Esophagus (tissue), 2 donors: Measurements from ENCODE around the gene SIRT3. TPM values are rescaled to one million over a fixed set of nuclear protein-coding genes. Genes with fewer than 3 reads are reported as not detected.
"Not testable (repeated sequence)": the region's sequence is repeated elsewhere in the genome, so short reads cannot be mapped to it uniquely, and the experiment has no call there.

Experiments
- H3K27ac ChIP-seq, 2 donors: one replicate each; pipeline ENCODE4 v1.5.1; 2013; ENCODE audit warnings: low read depth in 2 of 2, mild to moderate bottlenecking in 2 of 2, inconsistent platforms in 1 of 2, low read length in 1 of 2, moderate library complexity in 1 of 2
- H3K27me3 ChIP-seq, 2 donors: one replicate each; pipeline ENCODE4 v1.6.1; 2013; ENCODE audit warnings: low read length in 2 of 2, control low read depth in 1 of 2, mild to moderate bottlenecking in 1 of 2; ENCODE audit not compliant: insufficient read depth in 2 of 2, control insufficient read depth in 1 of 2
- H3K36me3 ChIP-seq, 2 donors: one replicate each; pipeline ENCODE4 v1.6.1; 2013; ENCODE audit warnings: low read length in 1 of 2; ENCODE audit not compliant: control insufficient read depth in 2 of 2, insufficient read depth in 2 of 2
- H3K4me1 ChIP-seq, 2 donors: one replicate each; pipeline ENCODE4 v1.6.1; 2013; ENCODE audit warnings: low read length in 1 of 2; ENCODE audit not compliant: control insufficient read depth in 2 of 2, insufficient read depth in 2 of 2
- H3K4me3 ChIP-seq, 2 donors: one replicate each; pipeline ENCODE4 v1.5.1; 2013; ENCODE audit warnings: low read length in 2 of 2, mild to moderate bottlenecking in 2 of 2, low read depth in 1 of 2, moderate library complexity in 1 of 2
- H3K9me3 ChIP-seq, 2 donors: one replicate each; pipeline ENCODE4 v1.6.1; 2013; ENCODE audit warnings: mild to moderate bottlenecking in 2 of 2, low read depth in 1 of 2, low read length in 1 of 2, moderate library complexity in 1 of 2; ENCODE audit not compliant: control insufficient read depth in 2 of 2, insufficient read depth in 1 of 2
- WGBS, 2 donors: extraction: QIAGEN DNeasy Blood & Tissue Kit; methylation state at CpG; one replicate each; pipeline ENCODE4 v1.1.7; 2013; 5-methylcytosine and 5-hydroxymethylcytosine counted together
- polyA plus RNA-seq, 2 donors: library from polyadenylated mRNA; stranded (reverse); fragments of 200-250 nt; gene quantifications; one replicate each; pipeline ENCODE4 v1.2.3, GENCODE V29; 2013
- donor health status: healthy with polysubstance abuse.
- donor health status: Bipolar disorder and iron deficiency.

Gene SIRT3
- polyA plus RNA-seq, 2 donors: 7.9 to 13.5 TPM

DNA sequence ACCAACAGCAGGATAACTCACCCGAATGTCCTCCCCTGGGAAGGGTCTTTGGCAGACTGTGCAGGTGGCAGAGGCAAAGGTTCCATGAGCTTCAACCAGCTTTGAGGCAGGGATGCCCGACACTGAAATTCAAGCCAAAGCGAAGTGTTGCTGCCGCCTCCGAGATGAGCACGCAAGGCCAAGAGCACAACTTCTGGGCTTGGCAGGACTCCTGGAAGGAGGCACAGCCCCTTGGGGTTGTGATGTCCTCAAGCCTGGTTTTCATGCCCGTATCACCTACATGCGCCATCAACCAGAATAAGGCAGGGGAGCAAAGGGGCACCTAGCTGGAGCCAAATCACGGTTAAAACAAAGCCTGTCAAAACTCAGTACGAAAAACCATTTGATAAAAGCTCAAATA lies 5.7 kb downstream of the SIRT3 start:
- H3K4me3 ChIP-seq: no peak overlapping the region
- H3K9me3 ChIP-seq: no peaks in the 10 kb centered on the region
- 95 to 96% methylated on average over 10 of the region's 10 CpGs for WGBS, 2 donors
- H3K27me3 ChIP-seq: no peaks in the 10 kb centered on the region
- no peaks in the 10 kb centered on the region for H3K4me1 ChIP-seq
- H3K36me3 ChIP-seq: peaks cover 0 to 4% of the 10 kb centered on the region in 2 donors
- H3K27ac ChIP-seq: no peak overlapping the region

- Histone ChIP-seq H3K4me1 (no peaks in the 10 kb centered on the region), H3K4me3 (no peak overlapping the region), H3K36me3 (peaks cover 7 to 8% of the 10 kb centered on the region in 2 donors), H3K27ac (no peak overlapping the region), H3K27me3 (no peaks in the 10 kb centered on the region), H3K9me3 (no peaks in the 10 kb centered on the region)
- WGBS, 2 donors: 82 to 85% methylated on average over 6 of the region's 6 CpGs
These were observed 8.2 kb downstream of the SIRT3 start for GRCh38 chr11:227824-228379.

GRCh38 chr11:225734-226453 lies 10.2 kb downstream of the SIRT3 start:
- Histone ChIP-seq H3K9me3 (no peaks in the 10 kb centered on the region), H3K27me3 (no peaks in the 10 kb centered on the region), H3K4me1 (no peaks in the 10 kb centered on the region), H3K27ac (no peak overlapping the region), H3K4me3 (no peak overlapping the region), H3K36me3 (peaks cover 8 to 11% of the 10 kb centered on the region in 2 donors)
- 87 to 91% methylated on average over 10 of the region's 10 CpGs for WGBS, 2 donors

DNA sequence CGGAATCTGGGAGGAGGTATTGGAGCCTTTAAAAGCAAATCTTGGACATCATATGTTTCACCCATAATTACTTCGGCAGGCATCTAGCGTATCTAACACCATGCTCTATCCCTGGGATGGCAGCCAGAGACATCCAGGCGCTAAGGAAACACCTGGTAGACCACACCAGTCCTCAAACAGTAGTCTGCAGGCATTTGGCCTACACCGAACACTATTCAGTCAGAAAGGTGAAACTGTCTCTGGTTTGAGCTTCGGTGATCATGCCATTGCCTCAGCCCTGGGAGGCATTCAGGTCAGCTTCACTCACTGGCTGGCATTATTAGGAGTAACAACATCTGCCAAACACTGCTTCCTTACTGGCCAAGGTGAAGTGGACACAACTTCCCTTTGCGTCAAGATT lies 11.7 kb downstream of the SIRT3 start:
- no peak overlapping the region for H3K27ac ChIP-seq
- 86 to 93% methylated on average over 7 of the region's 7 CpGs for WGBS, 2 donors

GRCh38 chr11:223884-224283 lies 12.3 kb downstream of the SIRT3 start:
- 83 to 99% methylated on average over 7 to 9 of the region's 9 CpGs for WGBS, 2 donors
- no peaks in the 10 kb centered on the region for H3K9me3 ChIP-seq
- H3K4me1 ChIP-seq: no peaks in the 10 kb centered on the region
- H3K36me3 ChIP-seq: peaks cover 8 to 14% of the 10 kb centered on the region in 2 donors
- no peak overlapping the region for H3K27ac ChIP-seq
- H3K4me3 ChIP-seq: no peak overlapping the region
- no peaks in the 10 kb centered on the region for H3K27me3 ChIP-seq

More for the DNA sequence above, 11.7 kb downstream of the SIRT3 start:
- no peaks in the 10 kb centered on the region for H3K27me3 ChIP-seq
- no peaks in the 10 kb centered on the region for H3K9me3 ChIP-seq
- peaks cover 8 to 11% of the 10 kb centered on the region in 2 donors for H3K36me3 ChIP-seq
- H3K4me1 ChIP-seq: no peaks in the 10 kb centered on the region
- H3K4me3 ChIP-seq: no peak overlapping the region

DNA sequence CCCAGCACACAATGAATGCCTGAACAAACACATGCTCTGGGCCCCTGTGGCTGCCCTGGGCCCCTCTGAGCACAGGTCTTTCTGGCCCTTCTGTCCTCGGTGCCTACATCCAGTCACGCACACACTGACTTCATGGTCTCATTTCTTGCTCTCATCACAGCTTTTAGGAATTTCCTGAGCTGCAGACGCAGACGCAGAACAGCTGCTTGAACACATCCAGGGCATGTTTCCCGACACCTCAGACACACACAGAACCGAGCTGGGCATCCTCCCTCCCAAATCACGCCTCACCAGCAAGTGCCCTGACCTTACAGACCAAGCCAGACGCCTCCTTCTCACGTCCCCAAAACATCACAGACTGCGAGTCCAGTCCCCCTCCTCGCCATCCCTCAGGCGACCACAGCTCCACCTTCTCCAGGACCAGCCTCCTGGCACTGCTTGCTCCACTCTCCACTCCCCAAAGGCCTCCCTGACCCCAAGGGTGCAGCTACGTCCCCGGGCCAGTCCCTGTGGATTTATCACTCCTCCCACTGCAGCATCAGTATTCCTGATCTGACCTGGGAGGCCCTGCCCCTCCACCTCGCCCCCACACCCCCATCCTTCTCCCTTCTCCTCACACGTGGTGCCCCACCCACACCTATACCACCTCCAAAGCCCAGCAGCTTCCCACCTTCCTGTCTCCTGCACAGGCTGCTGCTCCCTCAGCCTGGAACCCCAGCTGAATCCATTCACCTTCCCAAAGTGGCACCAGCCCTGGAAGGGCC lies 12.9 kb downstream of the SIRT3 start:
- no peak overlapping the region for H3K27ac ChIP-seq
- 80 to 82% methylated on average over 16 of the region's 16 CpGs for WGBS, 2 donors
- no peaks in the 10 kb centered on the region for H3K4me1 ChIP-seq
- no peak overlapping the region for H3K4me3 ChIP-seq
- H3K27me3 ChIP-seq: no peaks in the 10 kb centered on the region
- no peaks in the 10 kb centered on the region for H3K9me3 ChIP-seq
- peaks cover 8 to 14% of the 10 kb centered on the region in 2 donors for H3K36me3 ChIP-seq

- H3K9me3 ChIP-seq: no peaks in the 10 kb centered on the region
- 92 to 93% methylated on average over 14 of the region's 14 CpGs for WGBS, 2 donors
- no peaks in the 10 kb centered on the region for H3K27me3 ChIP-seq
- no peaks in the 10 kb centered on the region for H3K4me1 ChIP-seq
- no peak overlapping the region for H3K4me3 ChIP-seq
- peaks cover 8 to 14% of the 10 kb centered on the region in 2 donors for H3K36me3 ChIP-seq
- H3K27ac ChIP-seq: peak overlapping the region in 1 of 2 donors; percentile 57
These were observed 13.9 kb downstream of the SIRT3 start for GRCh38 chr11:221998-222789.

- H3K27me3 ChIP-seq: no peaks in the 10 kb centered on the region
- H3K4me3 ChIP-seq: no peak overlapping the region
- no peaks in the 10 kb centered on the region for H3K9me3 ChIP-seq
- H3K27ac ChIP-seq: no peak overlapping the region
- WGBS, 2 donors: 85 to 89% methylated on average over 7 of the region's 7 CpGs
- peaks cover 8 to 14% of the 10 kb centered on the region in 2 donors for H3K36me3 ChIP-seq
- H3K4me1 ChIP-seq: no peaks in the 10 kb centered on the region
These were observed 14.6 kb downstream of the SIRT3 start for GRCh38 chr11:221539-221938.

GRCh38 chr11:220641-221215 lies 15.4 kb downstream of the SIRT3 start:
- H3K4me1 ChIP-seq, H3K27ac ChIP-seq, H3K4me3 ChIP-seq, H3K9me3 ChIP-seq, H3K27me3 ChIP-seq: not testable (repeated sequence)
- WGBS, 2 donors: 83 to 91% methylated on average over 2 to 3 of the region's 3 CpGs
- H3K36me3 ChIP-seq: peaks cover 6 to 19% of the 10 kb centered on the region in 2 donors
